ENCODE results near the gene RMI2.
"Not testable (repeated sequence)": the region's sequence is repeated elsewhere in the genome, so short reads cannot be mapped to it uniquely, and the experiment has no call there.

Gene RMI2

GRCh38 chr16:11356573-11357331 lies 11.5 kb downstream of the RMI2 start:
- DNase-seq, result peak; percentile 65

DNA sequence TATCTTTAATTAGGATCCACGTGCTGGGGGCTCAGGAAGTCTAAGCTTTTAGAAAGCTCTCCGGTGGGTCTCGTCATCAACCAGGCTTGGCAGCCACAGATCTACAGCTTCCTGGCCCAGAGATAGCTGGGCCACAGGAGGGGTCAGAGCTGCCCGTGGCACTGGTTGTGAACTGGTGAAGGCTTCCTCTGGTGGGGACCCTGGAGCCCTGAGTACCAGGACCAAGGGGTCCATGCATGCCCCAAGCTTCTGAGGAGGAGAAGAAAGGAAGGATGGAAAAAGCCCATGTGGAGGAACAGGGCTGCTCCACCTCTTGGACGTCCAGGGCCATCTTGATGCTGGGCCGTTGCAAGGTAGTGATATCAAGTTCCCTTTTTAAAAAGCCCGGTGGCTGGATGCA lies 13.3 kb downstream of the RMI2 start:
- DNase-seq, result no peak

- no peak for DNase-seq
Measured at GRCh38 chr16:11359370-11359769, 14.1 kb downstream of the RMI2 start.

- DNase-seq, result no peak
Measured at GRCh38 chr16:11360641-11361373, 15.5 kb downstream of the RMI2 start.

DNA sequence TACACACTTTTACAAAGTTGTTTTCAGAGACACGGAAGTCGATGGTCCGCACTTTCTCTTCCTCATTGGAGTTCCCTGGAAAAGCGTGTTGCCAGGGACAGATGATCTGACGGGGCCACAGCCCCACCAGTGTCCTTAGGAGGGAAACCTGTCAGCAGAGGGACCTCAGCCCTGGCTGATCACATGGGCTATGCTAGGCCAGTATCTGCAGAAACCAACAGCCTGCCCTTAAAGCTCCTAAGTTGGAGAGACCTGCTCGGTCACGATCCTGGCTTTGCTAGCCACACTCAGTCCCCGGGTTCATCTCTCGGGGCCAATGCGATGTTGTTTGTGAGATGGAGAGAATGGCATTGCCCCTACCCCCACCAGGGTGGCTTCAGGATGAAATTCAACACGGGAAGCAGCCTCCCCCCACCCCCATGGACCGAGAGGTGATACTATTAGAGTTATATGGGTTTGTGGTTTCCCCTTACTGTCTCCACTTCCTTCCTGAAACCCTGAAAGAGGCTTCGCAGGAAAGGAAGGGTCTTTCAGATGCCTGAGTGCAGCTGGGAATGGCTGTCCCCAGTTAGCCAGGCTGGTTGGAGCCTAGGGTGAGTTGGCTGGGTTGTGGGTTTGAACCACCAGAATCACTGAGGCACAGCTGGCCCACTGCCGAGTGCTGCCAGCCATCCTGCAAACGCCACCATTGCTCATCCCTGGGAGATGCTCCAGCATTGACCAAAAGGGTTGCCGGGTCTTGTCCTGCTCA lies 16.6 kb downstream of the RMI2 start:
- DNase-seq, result no peak

GRCh38 chr16:11363927-11364258 lies 18.6 kb downstream of the RMI2 start:
- no peak for DNase-seq

- no peak for DNase-seq
Measured at GRCh38 chr16:11367483-11367906, 22.2 kb downstream of the RMI2 start.

GRCh38 chr16:11370084-11370931 lies 25.0 kb downstream of the RMI2 start:
- DNase-seq, result no peak

DNA sequence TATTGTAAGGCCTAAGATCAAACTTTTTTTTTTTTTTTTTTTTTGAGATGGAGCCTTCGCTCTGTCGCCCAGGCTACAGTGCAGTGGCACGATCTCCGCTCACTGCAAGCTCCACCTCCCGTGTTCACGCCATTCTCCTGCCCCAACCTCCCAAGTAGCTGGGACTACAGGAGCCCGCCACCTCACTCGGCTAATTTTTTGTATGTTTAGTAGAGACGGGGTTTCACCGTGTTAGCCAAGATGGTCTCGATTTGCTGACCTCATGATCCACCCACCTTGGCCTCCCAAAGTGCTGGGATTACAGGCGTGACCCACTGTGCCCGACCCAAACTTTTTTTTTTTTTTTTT lies 25.6 kb downstream of the RMI2 start:
- DNase-seq, result not testable (repeated sequence)

GRCh38 chr16:11372073-11372828 lies 27.0 kb downstream of the RMI2 start:
- DNase-seq, result no peak

- DNase-seq, result no peak
Measured at GRCh38 chr16:11372829-11373306, 27.6 kb downstream of the RMI2 start.

DNA sequence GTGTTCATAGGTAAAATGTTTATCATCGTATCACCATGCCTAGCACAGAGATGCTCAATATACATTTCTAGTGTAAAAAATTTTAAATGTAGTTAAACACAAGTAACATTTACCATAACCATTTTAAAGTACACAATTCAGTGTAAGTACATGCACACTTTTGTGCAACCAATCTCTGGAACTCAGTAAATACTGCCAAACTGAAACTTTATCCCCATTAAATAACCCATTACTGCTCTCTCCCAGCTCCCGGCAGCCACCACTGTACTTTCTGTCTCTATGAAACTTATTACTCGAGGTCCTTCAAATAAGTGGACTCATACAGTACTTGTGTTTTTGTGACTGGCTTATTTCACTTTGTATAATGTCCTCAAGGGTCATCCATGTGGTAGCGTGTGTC lies 29.0 kb downstream of the RMI2 start:
- DNase-seq, result no peak

GRCh38 chr16:11377154-11377553 lies 31.9 kb downstream of the RMI2 start:
- DNase-seq, result no peak

DNA sequence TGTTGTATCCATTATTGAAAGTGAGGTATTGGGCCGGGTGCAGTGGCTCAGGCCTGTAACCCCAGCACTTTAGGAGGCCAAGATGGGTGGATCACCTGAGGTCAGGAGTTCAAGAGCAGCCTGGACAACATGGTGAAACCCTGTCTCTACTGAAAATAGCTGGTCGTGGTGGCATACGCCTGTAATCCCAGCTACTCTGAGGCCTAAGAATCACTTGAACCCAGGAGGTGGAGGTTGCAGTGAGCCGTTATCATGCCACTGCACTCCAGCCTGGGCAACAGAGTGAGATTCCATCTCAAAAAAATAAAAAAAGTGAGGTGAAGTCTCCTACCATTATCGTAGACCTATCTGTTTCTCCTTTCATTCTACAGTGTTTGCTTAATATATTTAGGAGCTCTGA lies 33.7 kb downstream of the RMI2 start:
- DNase-seq, result not testable (repeated sequence)

DNA sequence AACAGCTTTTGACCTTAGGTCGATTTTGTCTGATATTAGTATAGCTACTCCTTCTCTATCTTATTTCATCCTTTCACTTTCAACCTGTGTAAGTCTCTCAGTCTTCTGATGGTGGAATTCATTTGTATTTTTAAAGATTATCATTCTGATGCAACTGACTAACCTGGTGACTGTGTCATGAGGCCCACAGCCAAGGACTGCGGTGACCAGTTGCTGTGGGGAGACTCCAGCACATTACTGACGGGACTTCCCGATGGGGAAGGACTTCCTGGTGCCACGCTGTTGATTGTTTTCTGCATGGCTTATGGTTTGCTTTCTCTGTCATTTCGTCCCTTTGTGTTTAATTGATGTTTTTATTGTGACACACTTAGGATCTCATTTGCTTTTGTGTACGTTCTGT lies 34.2 kb downstream of the RMI2 start:
- peak; percentile 26 for DNase-seq

DNA sequence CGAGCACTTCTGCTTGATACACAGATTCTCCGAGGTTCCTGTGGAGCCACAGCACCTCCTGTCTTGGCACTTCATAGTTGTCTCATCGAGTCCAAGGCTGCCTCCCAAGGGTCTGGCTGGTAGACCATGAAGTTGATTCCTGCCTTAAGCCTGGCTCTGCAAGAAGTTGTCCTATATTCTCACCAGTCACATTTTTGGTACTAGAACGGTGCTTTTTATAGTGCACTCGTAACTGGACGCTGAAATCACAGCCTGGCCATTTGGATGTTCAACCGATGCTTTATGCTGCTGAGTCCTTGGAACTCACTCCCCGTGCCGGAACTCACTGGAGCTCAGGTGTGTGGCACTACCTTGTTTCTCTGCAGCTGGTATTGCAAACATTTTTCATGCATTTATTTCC lies 35.6 kb downstream of the RMI2 start:
- no peak for DNase-seq

- no peak for DNase-seq
Measured at GRCh38 chr16:11383481-11384183, 38.4 kb downstream of the RMI2 start.

DNA sequence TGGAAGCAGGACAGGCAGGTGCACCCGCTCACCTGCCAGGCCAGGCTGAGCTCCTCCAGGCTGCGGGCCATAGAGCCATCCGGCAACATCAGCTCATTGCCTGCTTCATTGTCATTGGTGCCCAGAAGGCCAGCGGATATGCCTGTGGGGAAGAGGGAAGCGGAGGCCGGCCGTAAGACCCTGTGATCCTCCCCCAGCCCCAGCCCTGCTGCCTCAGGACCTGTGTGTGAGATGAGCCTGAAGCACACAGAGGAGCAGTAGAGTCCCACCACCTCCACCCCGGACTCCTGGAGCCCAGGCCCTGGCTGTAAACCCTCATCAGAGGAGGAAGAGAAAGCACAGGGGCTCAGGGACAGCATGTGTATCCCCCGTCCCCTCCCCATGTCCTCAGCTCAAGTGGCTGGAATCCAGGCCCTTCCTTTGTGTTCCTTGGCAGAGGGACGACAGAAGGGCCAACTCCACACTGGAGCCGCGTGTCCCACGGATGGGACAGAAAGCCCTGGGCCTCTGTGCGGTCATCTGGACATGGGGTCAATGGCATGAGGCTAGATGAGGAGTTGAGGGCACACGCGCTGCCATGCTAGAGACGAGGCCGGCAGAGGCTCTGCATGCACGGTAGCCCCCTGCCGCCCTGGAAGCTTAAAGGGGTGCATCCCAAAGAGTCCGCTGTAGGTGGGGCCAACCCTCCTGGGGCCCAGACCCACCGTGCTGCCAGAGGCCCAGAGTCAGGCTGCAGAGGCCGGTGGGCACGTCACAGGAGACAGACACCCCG lies 39.1 kb downstream of the RMI2 start:
- DNase-seq, result no peak

- DNase-seq, result no peak
Measured at GRCh38 chr16:11384956-11385586, 39.8 kb downstream of the RMI2 start.

- DNase-seq, result no peak
Measured at GRCh38 chr16:11386054-11386680, 40.9 kb downstream of the RMI2 start.

Data from stimulated activated CD4-positive, alpha-beta T cell treated with anti-CD3 and anti-CD28 coated beads, Interleukin-4, amount 100 ng/mL, for 1 hour (primary cell).